GM10847 (cell line): ENCODE results near the gene SEMA4D.
A peak's percentile ranks its signal among the peaks of the same experiment; 100 is the strongest.

ENCODE experiments used
- POLR2A ChIP-seq: IDR thresholded peaks from 2 replicates; pipeline ENCODE4 v1.6.1; 2011; ENCODE audit not compliant: insufficient read length; ENCODE audit errors: extremely low read depth

SEMA4D gene

DNA sequence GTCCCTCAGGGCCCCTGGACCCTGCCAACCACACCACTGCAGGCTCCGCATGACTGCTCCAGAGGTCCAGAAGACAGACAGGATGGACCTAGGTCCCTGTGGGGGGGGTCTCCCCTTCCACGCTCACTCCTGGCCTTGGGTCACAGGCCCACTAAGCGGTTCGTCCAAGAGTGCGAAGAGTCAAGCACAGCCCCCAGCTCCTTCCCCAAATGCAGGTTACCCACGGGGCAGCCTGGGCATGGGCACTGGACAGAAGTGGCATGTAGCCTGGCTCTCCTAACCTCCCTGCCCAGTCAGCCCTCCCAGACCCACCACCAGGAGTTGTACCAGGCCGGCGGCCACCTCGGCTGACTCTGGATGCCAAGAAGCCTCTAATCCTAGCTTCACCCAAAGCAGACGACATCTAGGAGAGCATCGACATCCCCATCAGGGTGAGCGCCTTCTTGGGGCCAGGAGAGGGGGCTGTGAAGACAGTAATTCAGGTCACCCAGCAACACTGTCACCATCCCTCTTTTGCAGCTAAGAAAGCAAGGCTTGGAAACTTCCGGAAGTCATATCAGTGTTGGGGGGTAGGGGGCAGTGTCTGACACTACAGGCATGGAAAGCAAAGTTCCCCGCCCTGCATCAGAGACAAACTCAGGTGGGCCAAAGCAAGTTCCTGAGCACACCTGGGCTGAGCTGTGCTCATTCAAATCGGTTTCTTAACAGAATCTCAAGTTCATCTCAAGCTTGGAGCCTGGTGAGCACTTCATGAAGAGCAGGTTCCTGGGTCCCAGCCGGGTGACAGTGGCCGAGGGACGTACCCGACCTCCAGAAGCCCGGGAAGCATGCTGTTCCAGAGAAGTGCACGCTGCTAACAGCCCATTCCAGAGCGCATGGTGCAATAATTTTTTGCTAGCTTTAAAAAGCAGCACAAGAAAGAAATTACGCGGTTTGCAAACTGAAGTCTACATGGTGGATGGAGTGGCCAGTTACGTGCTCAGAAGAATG, 68.7 kb downstream of the SEMA4D start:
- no peak for TF ChIP-seq POLR2A

DNA sequence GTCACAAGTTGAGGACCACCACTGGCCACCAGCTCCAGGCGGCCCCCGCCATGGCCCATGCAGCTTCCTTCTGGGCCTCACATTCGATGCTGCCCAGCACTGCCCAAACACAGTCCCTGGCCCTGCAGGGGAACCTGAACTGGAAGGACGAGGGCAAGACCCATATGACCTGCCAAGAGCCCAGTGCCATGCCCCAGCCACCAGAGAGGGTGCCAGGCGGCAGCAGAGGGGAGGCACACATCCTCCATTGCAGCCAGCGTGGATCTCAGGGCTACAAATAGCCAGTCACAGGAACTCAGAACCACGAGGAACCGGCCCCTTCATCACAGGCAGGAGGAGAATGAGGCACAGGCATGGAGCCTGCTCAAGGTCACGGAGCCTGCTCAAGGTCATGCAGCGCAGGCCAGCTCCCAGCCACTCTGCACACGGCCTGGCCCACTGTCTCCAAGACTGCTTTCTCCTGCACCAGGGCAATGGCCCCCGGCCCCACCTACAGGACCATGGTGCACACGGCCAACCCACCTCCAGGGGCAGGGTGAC, 69.6 kb downstream of the SEMA4D start:
- TF ChIP-seq POLR2A: no peak

DNA sequence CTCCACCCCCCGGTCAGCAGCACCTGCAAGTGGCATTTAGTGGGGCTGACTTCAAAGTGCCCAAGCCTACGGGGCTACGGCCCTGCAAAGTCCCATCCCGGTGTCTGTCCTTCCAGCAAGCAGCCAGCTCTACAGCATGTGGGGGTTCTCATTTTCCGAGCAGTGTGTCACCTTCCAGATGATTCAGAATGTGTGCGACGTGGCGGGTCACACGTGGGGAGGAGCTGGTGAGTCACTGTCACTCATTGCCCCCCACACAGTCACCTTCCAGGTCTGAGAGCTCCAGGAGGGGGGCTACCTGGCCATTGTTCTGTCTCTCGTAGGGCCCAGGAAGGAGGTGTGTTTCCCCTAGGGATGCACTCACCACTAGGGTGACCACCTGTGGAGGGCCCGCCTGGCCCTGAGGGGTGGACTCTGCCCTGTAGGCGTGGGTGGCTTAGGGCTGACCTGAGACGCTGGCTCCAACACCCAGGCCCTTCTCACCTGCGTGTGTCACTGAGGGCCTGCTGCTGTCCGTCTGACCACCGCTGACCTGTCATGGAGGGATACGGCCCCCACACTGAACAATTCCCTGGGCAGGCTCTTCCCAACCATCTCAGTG, 70.2 kb downstream of the SEMA4D start:
- TF ChIP-seq POLR2A: no peak

DNA sequence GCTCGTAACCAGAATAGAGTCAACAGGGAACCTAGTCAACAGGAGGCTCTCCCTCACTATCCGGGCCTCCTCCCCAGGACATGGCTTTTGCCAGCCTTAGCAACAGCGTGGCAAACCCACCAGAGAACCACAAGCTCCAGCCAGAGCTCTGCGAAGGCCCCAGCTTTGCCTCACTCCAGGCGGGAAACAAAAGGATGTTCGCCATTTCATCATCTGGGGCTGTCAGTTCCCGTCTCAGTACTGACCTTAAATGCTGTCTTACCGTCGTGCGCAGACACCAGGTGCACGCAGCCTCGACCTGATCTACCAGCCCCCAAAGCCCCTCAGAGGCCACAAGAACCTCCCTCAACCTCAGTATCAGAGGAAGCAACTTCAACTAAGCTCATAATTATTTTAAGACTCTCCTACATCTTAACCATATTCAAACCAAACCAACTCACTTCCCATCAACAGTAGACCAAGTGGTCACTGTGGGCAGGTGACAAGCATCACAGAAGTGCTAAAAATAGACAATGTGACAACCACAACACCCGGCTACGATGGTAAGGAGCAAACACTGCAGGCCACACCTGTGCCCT, 71.4 kb downstream of the SEMA4D start:
- peak; percentile 14 for TF ChIP-seq POLR2A

DNA sequence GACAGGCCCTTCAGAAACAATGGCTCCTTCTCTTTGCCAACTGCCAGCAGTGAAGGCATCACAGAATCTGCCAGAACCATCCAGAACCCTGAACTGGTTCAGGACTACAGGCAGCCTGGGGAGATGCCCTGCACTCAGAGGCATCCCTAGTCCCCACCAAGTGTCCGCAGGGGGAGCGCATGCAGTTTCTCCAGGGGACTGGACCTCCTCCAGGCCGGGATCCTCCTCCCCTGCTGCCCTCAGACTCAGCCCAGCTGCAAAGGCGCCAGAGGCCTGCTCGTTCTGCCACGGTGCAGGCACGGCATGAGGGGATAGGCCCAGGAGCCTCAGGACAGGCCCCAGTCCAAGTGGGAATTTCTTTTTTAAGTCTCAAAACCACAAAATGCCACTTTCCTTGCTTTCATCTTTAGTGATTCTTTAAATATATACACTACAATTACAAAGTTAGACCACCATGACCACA, 72.0 kb downstream of the SEMA4D start:
- no peak for TF ChIP-seq POLR2A

DNA sequence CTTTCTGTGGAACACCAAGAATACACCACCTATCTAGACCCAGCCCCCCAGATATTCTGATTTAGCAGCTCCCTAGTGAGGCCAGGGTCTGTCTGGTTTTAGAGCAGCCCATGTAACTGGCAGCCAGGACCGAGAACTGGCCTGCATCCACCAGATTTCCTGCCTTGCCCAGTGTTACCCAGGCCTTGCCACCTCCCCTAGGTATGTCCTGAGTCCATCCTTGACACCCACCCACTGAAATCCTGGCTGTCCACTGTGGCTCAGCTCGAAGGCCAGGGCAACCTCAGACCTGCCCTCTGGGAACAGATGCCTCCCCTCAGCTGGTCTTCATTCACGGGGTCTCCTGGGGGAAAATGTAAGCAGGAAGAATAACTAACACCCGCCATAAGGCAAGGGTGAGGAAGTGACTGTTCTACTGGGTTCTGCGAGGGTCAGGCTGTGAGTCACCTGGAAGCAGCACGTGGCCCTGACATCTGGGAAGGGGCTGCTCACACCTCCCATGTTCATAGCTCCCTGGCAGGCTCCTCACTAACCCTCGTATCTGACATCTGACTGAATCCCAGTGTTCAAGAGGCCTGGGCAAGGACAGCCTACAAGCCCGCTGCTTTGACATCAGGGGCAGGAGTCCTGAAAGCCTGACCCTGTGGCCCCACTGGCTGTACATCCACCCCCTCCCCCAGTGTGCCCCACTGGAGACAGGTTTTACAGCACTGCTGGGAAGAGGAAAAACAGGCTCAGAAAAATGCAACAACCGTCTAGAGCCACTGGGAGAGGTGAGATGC, 72.7 kb downstream of the SEMA4D start:
- TF ChIP-seq POLR2A: no peak

DNA sequence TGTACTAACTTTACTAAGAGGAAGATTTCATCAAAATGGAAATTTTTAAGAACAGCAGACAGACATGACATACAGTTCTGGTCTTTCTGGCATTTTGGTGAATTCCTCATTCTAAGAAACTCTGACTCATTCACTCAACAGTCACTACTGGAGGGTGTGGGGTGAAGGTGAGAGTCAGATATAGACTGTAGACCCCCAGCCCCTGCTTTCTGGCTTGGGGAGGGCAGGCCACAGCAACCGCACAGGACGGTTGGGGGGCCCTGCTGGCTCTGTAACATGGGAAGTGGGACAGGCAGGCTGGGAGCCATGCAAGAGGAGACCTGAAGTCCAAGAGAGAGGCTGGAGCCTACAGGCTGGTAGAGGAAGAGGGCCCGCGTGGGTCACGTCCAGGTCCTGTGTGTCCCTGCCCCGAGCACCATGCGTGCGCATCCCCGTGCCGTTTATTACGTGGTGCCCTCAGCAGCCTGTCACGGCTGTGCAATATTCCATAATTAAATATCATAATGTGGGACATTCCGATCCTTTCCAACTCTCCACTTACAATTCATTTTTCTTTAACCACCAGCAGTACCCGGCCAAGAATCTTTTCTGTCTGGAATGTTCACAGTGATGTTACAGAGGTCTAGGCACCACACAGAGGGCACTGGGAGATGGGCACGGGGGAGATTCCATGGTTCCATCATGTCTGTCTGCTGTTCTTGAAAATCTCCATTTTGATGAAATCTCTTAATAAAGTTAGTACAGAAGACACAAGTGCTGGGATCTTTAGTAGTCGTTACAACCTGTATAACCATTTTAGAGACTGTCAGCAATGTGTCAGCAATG, 75.5 kb downstream of the SEMA4D start:
- no peak for TF ChIP-seq POLR2A

DNA sequence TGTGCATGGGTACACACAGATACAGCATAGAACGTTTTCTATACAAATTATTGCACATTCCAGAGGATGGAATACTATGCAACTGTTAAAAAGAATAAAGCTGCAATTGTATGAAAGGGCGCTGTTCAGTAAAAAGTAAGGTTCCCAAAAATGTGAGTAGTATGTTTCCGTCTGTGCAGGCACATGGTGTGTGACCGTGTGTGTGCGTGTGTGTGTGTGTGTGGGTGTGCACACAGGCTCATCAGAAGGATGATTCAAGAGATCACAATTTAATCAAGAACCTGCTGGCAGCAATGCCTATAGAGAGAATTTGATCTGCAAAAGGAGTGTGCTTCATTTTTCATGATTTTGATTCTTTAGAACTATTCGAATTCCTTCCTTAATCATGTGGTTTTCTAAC, 76.3 kb downstream of the SEMA4D start:
- TF ChIP-seq POLR2A: no peak

DNA sequence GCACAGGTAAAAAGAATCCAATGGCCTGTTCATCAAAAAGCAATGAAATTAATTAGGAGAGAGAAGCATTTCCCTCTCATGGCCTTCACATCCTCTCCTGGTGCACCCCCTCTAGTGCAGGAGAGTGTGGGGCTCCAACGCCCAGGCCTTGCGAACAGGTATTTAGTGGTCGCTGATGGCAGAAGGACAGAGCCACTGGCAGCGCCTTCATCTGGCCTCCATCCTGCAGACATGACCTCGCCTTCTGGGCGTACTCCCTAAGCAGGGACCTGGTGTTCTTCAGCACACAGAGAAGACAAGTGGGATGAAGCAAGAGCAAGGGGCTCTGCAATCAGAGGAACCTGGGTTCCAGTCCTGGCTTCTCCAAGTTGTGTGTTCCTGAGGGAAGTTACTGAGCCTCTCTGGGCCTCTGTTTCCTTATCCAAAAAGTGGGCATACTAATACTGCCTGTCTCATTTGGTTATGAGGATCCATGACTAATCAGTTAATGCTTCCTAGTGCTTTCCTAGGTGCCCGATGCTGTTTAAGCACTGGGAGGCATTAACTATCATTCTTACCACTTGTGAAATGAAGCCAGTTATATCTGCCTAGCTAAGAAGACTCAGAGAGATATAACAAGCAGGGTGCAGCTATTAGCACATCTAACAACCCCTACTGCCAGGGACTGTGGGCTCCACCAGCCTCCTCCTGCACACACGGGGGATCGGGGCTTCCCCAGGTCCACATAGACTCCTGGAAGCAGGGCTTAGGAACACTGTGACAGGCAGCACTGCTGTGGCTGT, 77.3 kb downstream of the SEMA4D start:
- no peak for TF ChIP-seq POLR2A

DNA sequence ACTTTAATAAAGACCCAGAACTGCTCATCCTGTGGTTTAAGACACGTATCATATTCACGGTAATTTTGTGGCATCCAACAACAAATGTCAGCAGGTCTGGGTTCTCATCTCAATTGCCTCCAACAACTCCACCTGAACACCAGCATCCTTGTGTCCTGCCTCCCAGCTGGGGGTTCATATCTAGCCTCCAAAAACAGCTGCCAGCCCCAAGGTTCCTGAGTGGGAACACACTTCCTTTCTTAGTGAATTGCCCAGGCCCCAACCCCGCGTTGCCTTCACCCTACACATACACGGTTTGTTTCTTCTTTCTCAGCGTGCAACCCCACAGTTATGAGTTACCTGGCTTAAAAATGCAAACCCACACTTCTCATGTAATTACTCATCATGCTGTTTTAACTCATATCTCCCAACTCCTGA, 77.9 kb downstream of the SEMA4D start:
- no peak for TF ChIP-seq POLR2A

DNA sequence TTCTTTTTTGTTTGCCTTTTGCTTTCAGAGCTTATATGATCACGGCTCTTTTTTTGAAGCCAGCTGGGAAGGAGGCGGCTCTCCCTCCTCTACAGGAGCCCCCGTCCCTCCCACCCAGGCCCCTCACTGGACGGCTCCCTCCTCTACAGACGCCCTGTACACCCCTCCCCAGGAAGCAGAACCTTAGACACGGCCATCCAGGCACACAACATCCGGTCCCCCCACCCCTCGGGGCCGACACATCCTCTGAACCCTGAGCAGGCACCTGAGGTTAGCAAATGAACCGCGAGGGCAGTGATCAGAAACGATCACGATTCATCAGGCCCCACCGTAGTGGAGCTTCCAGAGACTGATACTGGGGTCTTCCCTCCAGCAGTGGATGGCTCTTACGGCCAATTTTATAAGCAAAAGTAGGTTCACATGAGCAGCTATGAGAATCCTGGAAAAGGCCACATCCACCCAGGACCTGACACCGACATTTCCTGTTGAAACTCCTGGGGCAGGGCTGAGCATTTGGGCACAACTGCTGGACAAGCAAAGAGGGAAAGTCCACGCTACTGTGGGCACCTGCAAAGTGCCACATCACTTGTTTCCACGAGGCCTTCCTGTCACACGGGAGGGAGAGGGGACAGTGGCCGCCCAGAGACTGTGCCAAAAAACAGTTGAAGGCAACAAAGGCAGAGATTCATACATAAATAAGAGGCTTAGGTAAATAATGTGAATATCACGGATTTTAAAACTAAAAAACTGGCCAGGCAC, 78.9 kb downstream of the SEMA4D start:
- peak; percentile 19 for TF ChIP-seq POLR2A

DNA sequence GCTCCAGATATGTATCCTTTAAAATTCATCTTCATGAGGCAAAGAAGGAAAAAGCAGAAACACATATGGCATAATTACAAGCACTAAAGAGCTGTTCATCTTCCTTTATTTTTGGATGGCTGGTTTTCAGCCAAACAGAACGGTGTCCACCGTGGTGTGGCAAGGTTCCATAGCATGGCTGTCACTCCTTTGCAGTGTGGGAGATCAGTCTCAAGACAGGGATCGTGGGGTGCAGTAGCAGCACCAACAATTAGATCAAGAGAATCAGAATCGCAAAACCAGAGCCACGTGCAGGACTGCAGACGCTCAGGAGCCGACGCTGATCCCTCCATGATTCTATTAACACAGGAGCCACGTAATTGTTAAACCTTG, 79.5 kb downstream of the SEMA4D start:
- TF ChIP-seq POLR2A: no peak
